ENCODE results near the gene GNG7.
A peak's percentile ranks its signal among the peaks of the same experiment; 100 is the strongest.
"Not testable (repeated sequence)": the region's sequence is repeated elsewhere in the genome, so short reads cannot be mapped to it uniquely, and the experiment has no call there.

Gene GNG7

DNA sequence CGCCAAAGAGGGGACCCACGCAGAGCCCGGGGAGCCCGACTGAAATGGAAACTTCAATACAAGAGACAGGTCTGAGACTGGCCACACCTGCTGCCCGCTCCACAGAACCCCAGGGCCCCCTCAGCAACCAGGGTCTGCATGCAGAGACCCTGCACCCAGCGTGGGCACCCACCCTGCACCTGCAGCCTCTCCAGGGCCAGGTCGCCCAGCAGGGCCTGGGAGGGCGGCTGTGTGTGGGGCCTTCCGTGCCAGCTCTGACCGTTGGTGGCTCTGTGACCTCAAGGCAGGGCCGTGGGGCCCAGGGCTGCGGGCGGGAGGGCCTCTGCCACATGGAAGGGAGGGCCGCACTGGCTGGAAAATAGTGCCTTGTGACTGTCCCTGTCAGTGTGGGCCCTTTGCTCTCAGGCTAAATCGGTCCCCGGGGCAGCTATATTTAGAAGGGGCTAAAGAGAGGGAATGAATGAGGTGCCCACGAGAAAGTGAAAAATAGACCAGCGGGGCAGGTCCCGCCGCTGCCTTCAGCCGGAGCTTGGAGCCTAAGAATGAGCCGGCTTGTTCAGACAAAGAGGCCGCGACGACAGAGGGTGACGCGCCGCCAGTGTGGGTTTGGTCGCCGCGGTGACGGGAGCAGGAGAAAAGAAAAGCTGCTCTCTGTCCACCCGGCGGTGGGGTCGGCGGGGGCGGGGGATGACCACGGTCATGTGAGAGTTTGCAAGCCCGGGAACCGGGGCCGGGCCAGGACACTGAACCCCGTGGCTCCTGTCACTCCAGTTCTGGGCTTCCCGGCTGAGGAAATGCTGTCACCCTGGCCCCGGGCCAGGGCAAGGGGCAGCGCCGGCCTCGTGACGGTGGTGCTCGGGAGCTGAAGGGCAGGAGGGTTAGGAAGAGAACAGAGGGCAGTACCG lies 156.1 kb downstream of the GNG7 start:
- Histone ChIP-seq H3F3A (ENCODE audit: control insufficient read depth, insufficient read depth) (peaks cover 2% of the 10 kb centered on the region; the same call in 1 of the 2 replicates), H3K79me2 (ENCODE audit: control insufficient read depth, low read length) (0 out of 2 replicates have a peak, but pooled peaks cover 2% of the 10 kb centered on the region), H3K36me3 (ENCODE audit: control insufficient read depth, low read length) (0 out of 2 replicates have a peak, but pooled peaks cover 2% of the 10 kb centered on the region), H3K4me2 (ENCODE audit: low read length) (peak overlapping the region; percentile 46), H3K4me3 (ENCODE audit: low read length) (no peak overlapping the region), H3K9me2 (replicated peaks; ENCODE audit: control insufficient read depth, low read length) (no peaks in the 10 kb centered on the region), H3K9me3 (ENCODE audit: control insufficient read depth, insufficient read depth, low read length) (no peaks in the 10 kb centered on the region), H3K27ac (ENCODE audit: low read depth, low read length) (no peak overlapping the region), H3K27me3 (ENCODE audit: control insufficient read depth, low read length) (no peaks in the 10 kb centered on the region), H3K4me1 (ENCODE audit: control insufficient read depth, low read length) (peaks cover 46% of the 10 kb centered on the region), H4K20me1 (ENCODE audit: control insufficient read depth, insufficient read depth, low read depth, low read length) (no peaks in the 10 kb centered on the region)
- TF ChIP-seq EZH2phosphoT487 (IDR thresholded peaks at IDR 0.05; ENCODE audit: borderline replicate concordance, low read length) = no peak
- TF ChIP-seq, protein P1, sequence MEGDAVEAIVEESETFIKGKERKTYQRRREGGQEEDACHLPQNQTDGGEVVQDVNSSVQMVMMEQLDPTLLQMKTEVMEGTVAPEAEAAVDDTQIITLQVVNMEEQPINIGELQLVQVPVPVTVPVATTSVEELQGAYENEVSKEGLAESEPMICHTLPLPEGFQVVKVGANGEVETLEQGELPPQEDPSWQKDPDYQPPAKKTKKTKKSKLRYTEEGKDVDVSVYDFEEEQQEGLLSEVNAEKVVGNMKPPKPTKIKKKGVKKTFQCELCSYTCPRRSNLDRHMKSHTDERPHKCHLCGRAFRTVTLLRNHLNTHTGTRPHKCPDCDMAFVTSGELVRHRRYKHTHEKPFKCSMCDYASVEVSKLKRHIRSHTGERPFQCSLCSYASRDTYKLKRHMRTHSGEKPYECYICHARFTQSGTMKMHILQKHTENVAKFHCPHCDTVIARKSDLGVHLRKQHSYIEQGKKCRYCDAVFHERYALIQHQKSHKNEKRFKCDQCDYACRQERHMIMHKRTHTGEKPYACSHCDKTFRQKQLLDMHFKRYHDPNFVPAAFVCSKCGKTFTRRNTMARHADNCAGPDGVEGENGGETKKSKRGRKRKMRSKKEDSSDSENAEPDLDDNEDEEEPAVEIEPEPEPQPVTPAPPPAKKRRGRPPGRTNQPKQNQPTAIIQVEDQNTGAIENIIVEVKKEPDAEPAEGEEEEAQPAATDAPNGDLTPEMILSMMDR (IDR thresholded peaks at IDR 0.05; ENCODE audit: low read depth, low read length, poor library complexity, severe bottlenecking) = no peak

DNA sequence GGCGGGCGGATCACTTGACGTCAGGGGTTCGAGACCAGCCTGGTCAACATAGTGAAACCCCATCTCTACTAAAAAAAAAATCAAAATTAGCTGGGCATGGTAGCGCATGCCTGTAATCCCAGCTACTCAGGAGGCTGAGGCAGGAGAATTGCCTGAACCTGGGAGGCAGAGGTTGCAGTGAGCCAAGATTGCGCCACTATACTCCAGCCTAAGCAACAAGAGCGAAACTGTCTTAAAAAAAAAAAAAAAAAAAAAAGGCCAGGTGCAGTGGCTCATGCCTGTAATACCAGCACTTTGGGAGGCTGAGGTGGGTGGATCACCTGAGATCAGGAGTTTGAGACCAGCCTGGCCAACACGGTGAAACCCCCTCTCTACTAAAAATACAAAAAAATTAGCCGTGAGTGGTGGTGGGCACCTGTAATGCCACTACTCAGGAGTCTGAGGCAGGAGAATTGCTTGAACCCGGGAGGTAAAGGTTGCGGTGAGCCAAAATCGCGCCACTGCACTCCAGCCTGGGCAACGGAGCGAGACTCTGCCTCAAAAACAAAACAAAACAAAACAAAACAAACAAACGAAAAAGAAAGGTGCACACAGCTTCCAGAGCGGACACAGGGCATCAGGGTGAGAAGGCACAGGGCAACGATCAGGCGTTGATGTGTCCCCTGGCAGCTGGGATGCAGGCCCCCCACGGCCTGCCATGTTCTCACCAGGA lies 156.9 kb downstream of the GNG7 start:
- not testable (repeated sequence) for H3K9me3 ChIP-seq (ENCODE audit: control insufficient read depth, insufficient read depth, low read length); H4K20me1 ChIP-seq (ENCODE audit: control insufficient read depth, insufficient read depth, low read depth, low read length); H3K4me3 ChIP-seq (ENCODE audit: low read length); H3K27me3 ChIP-seq (ENCODE audit: control insufficient read depth, low read length); H3K27ac ChIP-seq (ENCODE audit: low read depth, low read length); H3K79me2 ChIP-seq (ENCODE audit: control insufficient read depth, low read length); H3K9me2 ChIP-seq (replicated peaks; ENCODE audit: control insufficient read depth, low read length); H3K36me3 ChIP-seq (ENCODE audit: control insufficient read depth, low read length); H3F3A ChIP-seq (ENCODE audit: control insufficient read depth, insufficient read depth)
- peak overlapping the region; percentile 51 for H3K4me2 ChIP-seq (ENCODE audit: low read length)
- peaks cover 46% of the 10 kb centered on the region for H3K4me1 ChIP-seq (ENCODE audit: control insufficient read depth, low read length)

DNA sequence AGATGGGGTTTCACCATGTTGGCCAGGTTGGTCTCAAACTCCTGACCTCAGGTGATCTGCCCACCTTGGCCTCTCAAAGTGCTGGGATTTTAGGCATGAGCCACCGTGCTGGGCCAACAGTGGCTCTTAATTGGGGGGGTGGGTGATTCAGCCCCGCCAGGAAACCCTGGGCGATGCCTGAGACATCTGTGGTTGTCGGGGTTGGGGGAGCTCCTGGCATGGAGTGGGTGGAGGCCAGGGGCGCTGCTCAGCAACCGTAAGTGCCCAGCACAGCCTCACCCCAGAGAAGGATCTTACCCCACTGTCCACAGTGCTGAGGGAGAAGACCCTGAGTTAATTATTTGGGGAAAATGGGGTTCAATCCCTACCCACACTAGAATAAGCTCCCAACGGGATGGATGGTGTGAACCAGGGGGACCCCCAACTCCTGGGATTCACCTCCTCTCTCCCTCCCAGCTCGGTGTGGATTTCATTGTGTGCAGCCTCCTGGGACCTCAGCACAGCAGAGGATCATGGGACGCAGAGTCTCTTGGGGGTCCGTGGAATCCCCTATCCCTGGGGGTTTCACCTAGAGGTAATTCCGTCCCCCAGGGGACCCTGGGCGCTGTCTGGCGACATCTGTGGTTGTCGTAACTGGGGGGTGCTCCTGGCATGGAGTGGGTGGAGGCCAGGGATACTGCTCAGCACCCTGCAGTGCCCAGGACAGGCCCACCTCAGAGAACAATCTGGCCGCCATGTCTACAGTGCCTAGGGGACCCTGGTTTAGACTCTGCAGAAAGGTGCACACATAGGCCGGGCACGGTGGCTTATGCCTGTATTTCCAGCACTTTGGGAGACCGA lies 157.7 kb downstream of the GNG7 start:
- no peaks in the 10 kb centered on the region for H3K9me3 ChIP-seq (ENCODE audit: control insufficient read depth, insufficient read depth, low read length)
- peak overlapping the region; percentile 33 for H3K4me3 ChIP-seq (ENCODE audit: low read length)
- H3K27me3 ChIP-seq (ENCODE audit: control insufficient read depth, low read length) = no peaks in the 10 kb centered on the region
- 0 out of 2 replicates have a peak, but pooled peaks cover 2% of the 10 kb centered on the region for H3K79me2 ChIP-seq (ENCODE audit: control insufficient read depth, low read length)
- H3K4me2 ChIP-seq (ENCODE audit: low read length) = peak overlapping the region; percentile 51
- no peaks in the 10 kb centered on the region for H4K20me1 ChIP-seq (ENCODE audit: control insufficient read depth, insufficient read depth, low read depth, low read length)
- peaks cover 46% of the 10 kb centered on the region for H3K4me1 ChIP-seq (ENCODE audit: control insufficient read depth, low read length)
- peak overlapping the region; percentile 57 for H3K27ac ChIP-seq (ENCODE audit: low read depth, low read length)
- peaks cover 2% of the 10 kb centered on the region; the same call in 1 of the 2 replicates for H3F3A ChIP-seq (ENCODE audit: control insufficient read depth, insufficient read depth)
- TF ChIP-seq EZH2phosphoT487 (IDR thresholded peaks at IDR 0.05; ENCODE audit: borderline replicate concordance, low read length) = no peak
- TF ChIP-seq, protein P1 (IDR thresholded peaks at IDR 0.05; ENCODE audit: low read depth, low read length, poor library complexity, severe bottlenecking) = no peak
- H3K36me3 ChIP-seq (ENCODE audit: control insufficient read depth, low read length) = 0 out of 2 replicates have a peak, but pooled peaks cover 2% of the 10 kb centered on the region
- no peaks in the 10 kb centered on the region for H3K9me2 ChIP-seq (replicated peaks; ENCODE audit: control insufficient read depth, low read length)

Data from DOHH2 (cell line).